GM19239 (cell line): ENCODE data around the gene PRKCE.

Experiments used
- DNase-seq: peaks from one replicate; pipeline ENCODE4 v3.0.0; 2011; ENCODE audit warnings: low spot score; ENCODE audit not compliant: insufficient read length
- FAIRE-seq: peaks from 2 replicates; lab custom pipeline; 2011; peaks lifted over from hg19 to GRCh38; lab: Jason Lieb, UNC

PRKCE gene

DNA sequence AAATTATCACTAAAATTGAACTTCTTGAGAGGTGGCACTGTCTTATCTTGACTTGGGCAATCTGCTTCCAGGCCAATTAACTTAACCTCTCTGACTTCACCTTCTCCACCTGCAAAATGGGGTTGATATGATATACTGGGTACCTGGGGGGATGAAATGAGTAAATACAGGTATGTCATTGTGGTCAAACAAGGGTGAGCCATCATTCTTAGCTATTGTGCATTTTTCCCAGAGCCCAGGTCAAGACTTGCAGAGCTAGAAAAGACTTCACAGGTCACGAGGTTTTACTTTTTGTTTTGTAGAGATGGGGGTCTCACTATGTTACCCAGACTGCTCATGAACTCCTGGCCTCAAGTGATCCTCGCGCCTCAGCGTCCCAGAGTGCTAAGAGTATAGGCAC lies 145.0 kb downstream of the PRKCE start:
- FAIRE-seq, result no peak
- DNase-seq, result no peak

DNA sequence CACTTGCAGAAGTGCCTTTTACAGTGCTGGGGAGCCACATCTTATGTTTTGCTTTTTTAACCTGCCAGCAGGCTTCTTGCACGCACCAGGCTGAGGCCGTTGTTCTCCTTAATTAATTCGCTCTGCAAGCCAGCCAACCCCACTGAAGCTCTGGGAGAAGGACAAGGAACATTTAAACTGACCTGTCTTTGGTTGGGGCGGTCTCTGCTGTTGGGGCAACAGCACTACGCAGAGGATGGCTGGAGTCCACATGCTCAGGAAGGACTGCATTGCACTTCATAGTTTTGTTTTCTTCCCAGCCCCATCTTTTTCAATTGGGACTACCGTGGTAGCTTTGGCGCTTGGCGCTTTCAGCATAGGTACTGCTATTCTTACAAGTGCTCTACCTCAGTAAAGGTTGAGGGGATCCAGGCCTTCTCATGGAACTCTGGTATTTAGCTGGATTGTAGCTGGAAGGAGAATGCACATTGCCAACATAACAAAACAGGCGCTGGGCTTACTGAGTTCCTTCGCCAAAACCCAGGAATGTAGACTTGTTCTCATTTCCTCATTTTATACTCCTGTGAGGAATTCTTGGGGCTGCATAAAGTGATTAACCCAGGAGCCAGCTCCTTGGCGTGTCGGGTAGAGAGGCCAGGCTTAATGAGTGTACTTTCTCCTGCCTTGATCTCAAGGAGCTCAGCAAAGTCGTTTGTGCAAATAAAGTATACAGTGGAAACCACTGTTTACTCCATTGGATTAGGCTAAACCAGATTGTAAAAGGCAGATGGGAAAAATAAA lies 146.2 kb downstream of the PRKCE start:
- no peak for FAIRE-seq
- DNase-seq, result no peak

DNA sequence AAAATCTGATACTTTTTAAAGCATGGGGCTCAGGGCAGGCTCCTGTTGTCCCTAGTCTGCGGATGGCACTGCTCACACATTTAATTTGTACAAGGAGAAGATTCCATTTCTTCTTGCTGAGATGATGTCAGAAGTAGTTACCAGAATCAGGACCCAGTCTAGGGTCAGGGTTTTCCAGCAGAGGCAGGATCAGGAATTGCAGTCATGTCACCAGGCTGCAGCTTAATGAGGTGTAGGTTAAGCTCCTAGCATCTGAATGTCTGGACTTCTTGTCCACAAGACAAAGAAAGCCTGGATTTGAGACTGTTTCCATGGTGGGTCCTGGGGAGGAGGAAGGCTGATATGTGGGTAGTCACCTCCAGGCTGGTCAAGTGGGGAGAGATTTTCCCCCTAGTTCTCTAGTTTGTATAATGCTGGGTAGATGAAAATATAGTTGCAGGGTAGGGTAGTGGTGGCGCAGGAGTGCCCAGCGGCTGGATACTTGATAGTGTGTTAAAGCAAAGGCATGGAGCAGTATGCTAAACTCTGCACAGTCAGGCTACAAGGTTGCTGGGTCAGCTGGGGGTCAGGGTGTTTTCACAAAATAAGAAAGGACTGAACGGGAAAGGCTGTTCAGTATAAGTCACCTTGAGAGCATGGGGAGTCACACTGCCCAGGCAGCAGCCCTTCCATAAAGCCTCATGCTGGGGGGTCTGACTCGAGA lies 148.4 kb downstream of the PRKCE start:
- no peak for DNase-seq
- no peak for FAIRE-seq

DNA sequence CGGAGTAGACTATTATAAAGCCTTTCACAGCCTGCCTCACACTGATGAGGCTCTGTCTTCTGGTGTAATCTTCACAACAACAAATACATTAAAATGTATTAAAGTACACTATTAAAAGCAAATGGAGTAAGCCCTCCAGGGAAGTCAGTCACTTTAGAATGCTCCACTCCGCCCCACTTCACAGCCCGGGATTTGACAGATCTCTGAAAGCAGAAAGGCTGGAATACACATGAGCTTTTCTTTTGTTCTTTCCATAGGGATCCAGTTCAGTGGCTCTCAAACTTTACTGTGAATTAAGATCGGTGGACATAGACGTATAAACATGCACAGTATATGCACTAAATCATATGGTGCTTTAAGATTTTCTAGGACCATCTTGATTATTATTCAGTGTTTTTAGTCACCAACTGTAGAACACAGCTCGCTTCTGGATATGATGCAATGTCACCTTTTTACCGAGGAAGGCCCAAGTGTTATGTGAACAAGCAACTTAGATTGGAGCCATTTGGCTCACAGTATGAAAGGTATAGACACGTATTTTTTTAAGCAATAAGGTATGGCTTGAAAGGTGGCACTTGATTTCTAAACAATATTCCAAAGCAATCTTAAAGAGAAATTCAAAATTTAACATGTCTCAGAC lies 151.1 kb downstream of the PRKCE start:
- FAIRE-seq, result no peak

DNA sequence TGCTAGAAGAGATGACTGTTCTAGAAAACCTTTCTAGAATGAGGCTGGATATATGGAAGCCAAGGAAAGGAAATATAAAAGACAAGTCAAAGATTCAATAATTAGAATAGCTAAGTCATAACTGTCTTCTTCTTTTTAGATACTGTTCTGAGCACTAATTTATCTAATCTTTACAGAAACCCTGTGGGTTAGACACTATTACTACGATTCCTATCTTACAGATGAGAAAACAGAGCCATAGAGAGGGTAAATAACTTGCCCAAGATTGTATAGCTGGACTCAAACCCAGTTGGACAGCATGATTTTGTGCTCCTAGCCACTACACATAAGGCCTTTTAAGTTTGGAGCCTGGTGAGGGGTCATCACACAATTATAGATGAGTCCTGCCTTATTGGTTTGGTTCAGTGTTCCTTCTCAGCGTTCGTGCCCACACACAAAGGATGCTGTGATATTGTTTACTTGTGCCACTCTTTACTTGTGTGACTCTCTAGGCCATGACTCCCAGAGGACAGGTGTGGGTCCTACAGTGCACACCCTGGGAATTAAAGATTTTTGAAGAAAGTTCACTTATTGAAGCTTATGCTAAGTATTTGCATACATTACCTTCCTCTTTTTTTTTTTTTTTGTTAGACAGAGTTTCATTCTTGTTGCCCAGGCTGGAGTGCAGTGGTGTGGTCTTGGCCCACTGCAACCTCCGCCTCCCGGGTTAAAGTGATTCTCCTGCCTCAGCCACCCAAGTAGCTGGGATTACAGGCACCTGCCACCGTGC lies 153.7 kb downstream of the PRKCE start:
- FAIRE-seq, result no peak
- no peak for DNase-seq

More for the DNA sequence above, 151.1 kb downstream of the PRKCE start:
- no peak for DNase-seq

DNA sequence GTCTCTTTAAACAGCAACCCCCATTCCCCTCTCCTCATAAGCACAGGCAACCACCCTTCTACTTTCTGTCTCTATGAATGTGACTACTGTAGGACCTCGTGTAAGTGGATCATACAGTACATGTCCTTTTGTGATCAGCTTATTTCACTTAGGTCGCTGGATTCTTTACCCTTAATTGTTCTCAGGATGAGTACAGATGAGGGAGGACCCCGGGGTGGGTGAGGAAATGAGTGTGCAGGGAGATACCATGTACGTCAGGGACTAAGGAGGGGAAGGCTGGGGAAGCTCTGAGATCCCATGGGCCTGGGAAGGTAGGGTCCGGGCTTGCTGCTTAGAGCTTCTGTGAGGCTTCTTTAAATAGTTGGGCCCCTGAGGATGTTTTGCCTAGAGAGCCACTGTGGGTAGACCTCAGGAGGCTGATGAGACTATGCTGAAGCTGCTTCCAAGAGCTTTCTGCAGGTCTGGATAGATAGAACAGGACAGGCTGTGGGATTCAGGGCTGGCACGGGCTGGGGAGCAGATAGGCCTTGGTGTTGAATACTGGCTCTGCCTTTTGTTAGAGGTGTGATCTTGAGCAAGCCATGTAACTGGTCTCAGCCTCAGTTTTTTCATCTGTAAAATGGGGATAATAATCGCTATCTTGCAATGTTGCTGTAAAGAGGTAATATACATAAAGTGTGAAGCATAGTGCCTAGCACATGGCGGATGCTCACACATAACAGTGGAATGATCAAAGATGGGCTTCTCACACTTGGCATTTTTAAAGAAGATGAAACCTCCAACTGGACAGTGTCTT lies 155.3 kb downstream of the PRKCE start:
- no peak for DNase-seq
- no peak for FAIRE-seq

DNA sequence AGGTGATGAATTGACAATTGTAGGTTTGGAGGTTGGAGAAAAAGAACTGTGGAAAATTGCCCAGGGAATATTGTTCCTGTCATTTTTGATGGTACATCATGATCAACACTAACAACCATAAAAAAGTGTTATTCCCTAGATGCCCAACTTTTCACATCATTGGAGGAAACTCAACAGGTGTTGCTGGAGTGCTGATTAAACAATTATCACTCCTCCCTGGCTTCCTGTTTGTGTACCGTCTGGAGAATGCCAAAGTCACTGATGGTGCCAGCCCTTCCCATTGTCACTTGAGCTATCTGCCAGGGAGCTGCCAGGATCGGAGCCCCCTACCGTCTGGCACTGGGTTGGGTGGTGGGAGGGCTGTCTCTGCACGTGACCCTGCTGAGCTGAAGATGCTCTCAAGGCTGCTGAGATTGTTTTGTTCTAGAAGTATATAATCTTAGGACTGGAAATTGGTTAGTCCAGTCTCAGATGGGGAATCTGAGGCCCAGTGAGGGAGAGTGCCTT lies 156.9 kb downstream of the PRKCE start:
- DNase-seq, result no peak
- no peak for FAIRE-seq

DNA sequence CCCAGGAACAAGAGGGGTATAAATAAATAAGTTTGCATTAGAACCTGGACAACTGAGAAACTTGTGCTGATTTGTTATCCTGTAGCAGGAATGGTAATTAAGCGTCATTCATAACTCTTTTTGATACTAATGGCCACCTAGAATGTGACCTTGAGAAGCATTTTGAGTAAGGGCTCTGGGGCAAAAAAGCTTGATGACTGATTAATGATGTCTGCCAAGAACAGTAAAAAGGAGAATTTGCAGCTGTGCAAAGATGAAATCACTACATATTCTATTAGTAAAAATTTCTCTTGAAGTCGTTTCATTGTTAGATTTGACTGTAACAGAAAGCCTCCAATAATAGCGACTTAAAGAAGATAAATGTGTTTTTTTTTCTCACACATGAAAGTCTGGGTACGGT lies 157.7 kb downstream of the PRKCE start:
- no peak for FAIRE-seq
- DNase-seq, result no peak

DNA sequence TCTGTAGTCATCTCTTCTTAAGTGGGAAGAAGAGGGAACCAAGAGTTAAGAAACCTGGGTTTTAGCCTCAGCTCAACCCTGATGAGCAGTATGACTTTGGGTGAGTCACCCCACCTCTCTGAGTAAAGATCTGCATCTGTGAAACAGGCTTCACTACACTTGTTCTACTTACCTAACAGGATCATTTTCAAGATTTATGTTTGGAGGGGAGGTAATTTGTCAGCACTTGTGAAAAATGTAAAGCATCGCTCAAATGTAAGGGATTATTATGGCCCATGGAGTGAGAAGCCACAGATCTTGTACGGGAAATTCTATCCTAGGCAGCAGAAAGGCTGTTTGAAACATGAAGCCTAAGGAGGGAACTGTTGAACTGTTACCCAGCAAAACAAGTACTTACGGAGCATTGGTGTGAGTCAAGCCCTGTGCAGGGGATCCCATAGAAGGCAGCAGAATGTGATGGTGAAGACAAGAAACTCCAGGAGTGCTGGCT lies 160.6 kb downstream of the PRKCE start:
- DNase-seq, result no peak
- FAIRE-seq, result no peak

DNA sequence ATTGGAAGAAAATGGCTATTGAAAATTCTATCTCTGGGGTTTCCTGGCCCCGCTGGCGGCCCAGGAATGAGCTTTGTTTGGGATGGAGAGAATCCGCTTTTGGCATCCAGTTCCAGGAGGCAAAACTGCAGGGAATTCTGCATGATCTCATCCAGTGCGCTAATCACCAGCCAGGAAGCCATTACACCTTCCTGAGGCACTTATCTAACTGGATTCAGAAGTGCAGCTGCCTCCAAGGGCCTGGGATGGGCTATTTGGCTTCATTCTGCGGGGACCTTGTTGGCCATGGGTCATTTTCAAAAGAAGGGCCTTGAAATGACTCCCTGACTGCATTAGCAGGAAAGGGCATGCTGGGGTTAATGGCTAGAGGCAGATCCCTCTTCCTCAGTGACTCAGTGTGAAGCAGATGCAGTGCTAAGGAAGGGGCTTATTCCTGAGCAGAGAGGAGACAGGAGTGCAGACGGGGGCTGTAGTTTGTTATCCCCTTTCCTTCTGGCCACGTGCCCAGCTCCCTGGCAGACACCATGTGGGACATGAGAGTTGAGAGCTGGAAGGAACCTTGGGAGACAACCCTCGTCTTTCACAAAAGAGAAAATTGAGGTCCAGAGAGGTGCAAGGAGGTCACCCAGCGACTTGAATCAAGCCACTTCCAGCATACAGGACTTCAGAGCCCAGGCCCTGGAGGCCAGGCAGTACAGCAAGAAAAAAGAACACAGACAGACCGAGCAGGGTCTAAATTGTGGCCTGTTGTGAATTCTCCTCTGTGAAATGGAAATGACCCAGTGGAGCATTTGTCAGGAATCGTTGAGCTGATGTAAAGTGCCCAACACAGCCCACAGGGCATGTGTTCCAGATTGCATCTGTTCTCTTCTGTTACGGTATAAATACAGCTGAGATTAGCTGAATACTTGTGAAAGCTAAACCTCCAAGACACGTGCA lies 161.8 kb downstream of the PRKCE start:
- FAIRE-seq (no peak), DNase-seq (no peak)

- no peak for FAIRE-seq
- DNase-seq, result no peak
Measured at GRCh38 chr2:45814488-45814887, 163.0 kb downstream of the PRKCE start.

DNA sequence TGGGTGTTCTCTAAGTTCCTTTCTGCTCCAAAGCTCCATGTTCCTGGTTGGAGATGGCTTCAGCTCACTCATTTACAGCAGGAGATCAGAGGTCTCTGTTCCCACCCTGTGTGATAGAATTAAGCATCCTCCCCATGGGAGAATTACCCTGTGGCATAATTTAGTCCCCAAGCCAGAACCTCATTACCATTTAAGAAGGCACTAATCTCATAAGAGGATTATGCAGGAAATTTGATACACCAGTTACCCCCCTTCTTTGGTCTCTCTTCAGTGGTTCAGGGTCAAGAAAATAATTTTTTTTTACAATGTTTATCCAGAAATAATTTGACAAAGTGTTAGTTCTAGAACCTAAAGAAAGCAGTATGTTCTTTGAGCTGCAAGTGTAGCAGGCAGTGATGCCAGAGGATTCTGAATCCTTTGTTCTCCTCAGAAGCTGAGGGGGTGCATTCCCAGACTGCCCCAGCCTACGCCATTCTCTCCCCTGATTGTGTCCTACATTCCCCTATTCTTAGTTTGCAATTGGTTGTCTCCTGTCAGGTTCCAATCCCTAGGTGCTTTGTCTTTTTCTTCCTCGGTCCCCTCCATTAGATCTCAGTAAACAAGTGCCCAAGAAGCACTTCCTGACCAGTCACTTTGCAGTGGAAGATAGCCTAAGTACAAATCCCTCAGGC lies 163.6 kb downstream of the PRKCE start:
- FAIRE-seq (no peak), DNase-seq (no peak)

DNA sequence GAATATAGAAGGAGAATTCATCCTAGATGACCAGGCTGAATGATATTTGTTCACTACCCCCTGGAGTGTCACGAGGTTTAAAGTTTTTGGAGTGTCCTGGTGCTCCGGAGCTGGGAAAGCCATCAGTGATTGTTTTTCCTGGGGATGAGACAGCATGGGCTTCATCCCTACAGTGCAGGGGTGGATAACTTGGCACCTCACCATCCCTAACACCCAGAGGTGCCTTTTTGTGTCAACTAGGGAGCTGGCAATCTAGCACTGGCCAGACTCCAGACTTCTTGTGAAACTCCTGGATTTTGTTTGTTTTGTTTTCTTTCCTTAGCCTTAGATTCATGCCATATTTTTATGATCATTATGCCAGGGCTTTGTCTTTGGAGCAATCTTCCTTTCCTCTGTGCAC lies 164.8 kb downstream of the PRKCE start:
- FAIRE-seq (no peak), DNase-seq (no peak)

DNA sequence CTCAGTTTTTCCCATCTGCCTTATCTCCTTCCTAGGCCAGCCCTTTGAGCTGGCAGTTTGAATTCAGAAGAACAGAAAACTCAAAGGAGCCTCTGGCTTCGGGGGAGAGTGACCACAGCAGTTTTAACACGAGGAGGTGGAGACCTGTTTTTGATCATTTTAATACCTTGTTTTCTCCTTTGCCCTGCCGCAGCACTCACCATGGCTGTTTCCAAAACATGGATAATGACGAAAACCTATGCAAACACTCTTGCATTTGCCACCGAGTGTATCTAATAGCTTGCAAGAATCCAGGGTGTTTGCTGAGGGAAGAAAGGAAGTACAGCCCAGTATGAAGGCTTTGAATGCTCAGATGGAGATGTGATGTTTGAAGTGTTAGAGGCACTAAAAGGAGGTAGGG lies 167.1 kb downstream of the PRKCE start:
- DNase-seq (no peak), FAIRE-seq (no peak)

GRCh38 chr2:45820048-45820447 lies 168.6 kb downstream of the PRKCE start:
- no peak for DNase-seq
- no peak for FAIRE-seq

DNA sequence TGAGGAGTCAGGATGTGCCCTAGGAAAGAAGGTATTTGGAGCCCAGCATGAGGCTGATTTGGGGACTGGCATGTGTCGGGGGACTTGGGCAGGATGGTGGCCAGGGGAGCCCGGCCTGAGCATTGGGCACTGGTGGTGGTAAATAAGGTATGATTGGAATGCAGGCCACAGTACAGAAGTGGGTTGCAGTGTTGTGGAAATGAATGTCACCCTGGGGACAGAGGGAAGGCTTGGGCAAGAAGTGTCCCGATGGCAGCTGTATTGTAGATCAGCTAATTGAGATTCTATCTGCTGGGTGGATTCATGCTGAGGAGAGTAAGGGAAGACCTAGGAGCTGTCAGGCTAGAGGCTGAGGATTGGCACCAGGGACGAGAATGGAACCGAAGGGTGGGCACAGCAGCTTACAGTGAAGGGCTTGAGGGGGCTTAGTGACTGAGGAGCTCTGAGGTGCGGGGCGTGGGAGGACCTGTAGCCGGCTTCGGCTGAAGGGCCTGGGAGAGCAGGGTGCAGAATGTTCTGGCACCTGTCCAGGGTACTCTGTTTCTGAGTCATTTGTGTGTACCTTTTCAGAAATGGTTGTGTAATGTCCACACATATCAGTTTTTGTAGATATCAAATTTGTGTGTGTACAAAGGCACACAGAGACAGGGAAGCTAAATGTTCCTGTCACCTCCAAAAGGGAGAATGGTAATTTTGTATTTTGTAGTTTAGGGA lies 170.2 kb downstream of the PRKCE start:
- FAIRE-seq, result no peak
- no peak for DNase-seq

- DNase-seq (no peak), FAIRE-seq (no peak)
Measured at GRCh38 chr2:45822272-45822630, 170.8 kb downstream of the PRKCE start.
